NCI-H748 (cell line): ENCODE data around the gene PRICKLE2.

Experiments used
- DNase-seq: peaks from one replicate; lab custom pipeline; 2025; ENCODE audit not compliant: unreplicated experiment; lab: John Stamatoyannopoulos, UW

Gene PRICKLE2

DNA sequence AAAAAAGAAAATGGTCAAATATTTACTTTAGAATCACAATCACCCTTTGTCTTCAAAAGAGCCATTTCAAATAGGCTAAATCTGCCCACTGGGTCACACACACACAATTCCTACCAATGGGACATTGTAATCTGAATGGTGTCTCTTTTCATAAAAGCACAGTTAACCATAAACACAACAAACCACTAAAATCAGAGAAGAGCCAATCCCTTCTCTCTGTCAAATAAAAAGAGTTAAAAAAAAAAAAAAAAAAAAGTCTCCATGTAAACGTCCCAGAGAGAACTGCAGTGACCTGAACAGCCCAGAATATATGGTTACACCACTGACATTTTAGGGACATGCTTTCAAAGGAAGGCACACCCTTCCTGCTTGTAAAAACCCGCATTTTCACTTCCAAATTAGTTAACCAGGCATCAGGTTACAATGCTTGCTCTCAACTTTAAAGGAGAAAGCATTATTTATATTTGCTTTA lies 63.7 kb downstream of the PRICKLE2 start:
- peak; percentile 86 for DNase-seq

DNA sequence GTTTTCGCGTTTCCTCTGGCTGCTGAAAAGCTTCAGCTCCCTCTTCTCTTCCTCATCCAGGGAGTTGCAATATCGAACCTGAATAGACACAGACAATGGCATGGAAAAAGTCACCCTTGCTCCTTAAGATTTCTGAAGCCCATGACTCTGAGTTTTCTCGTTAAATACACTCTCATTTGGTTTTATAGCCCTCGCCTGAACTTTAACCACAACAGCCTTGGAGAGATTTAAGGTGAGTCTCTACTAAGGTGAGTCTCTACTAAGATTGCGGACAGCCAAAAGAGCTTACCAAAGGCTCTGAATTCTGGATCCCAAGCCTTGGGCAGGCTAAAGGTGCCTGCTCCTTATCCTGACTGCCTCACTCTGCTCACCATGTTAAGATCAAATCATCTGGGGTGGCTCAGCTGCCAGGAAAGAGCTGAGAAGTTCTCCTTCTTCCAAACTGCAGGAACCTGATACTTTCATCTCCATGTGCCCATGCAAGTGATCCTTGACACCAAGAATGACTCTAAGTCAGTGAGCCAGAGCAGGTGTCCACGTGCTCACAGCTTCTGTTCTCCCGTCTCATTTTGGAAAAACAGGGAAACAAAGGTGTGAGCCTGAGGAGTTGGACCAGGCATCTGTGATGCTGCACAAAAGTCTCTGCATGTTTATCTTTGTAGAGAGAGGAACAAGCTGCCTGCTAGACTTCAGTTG lies 65.1 kb downstream of the PRICKLE2 start:
- DNase-seq: no peak

DNA sequence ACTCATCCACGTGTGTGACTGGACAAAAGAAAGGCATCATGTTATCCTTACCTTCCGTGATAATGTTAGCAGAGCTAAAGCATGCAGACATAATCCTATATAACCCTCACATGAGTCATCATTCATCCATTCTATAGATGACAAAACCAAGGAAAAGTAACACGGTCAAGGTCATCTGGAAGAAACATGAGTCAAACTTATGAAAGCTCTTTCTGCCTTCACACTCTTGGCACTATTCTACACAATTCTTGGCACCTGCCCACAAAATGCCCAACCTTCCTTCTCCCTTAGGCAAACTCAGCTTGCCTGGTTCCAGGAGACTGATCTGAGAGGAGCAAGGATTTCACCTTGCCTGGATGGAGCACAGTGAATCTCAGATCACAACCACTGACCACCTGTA lies 66.9 kb downstream of the PRICKLE2 start:
- no peak for DNase-seq

DNA sequence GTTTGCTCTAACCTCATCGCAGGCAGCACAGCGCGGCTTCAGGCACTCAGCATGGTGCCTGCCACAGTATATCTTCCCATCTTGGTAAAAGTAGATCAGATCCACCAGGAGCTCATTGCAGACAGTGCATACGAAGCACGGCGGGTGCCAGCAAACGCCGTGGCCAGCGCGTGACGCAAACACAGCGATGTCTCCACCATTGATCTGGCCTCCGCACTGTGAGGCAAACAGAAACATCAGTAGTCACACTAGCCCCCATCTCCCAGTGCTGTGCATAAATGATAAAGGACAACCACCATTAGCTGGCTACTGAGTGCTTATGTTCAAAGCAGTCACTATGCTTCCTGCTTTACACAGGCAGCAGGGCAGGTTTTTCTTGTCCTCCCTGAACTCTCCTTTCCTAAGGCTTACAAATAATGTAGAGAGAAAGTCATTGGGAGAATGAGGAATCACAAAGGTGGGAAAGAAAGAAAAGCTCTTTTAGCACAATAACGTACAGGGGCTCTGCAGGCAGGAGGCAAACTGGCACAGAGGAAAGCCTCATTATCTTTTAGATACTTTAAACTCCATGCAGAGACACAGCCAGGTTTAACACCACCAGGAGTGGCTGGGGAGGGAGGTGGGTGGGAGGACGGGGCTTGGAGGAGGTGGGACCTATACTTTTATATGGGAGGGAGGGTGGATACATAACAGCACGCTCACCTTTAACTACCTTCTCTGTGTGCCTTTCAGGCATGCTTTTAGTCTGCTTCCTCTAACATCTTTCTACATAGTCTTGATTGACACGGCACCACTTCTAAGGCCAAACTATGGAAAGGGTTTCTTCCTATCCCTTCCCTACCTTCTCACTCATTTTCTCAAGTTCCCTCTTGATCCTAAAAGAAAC lies 67.9 kb downstream of the PRICKLE2 start:
- DNase-seq: peak; percentile 8

DNA sequence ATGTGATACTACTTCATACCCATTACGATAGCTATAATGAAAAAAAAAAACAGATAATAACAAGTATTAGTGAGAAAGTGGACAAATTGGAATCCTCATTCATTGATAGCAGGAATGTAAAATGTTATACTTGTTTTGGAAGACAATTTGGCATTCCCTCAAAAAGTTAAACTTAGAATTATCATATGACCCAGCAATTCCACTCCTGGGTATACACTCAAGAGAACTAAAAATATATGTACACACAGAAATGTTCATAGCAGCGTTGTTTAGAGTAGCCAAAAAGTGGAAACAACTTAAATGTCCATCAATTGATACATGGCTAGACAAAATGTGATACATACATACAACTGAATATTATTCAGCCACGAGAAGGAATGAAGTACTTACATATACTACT lies 69.9 kb downstream of the PRICKLE2 start:
- DNase-seq: no peak

DNA sequence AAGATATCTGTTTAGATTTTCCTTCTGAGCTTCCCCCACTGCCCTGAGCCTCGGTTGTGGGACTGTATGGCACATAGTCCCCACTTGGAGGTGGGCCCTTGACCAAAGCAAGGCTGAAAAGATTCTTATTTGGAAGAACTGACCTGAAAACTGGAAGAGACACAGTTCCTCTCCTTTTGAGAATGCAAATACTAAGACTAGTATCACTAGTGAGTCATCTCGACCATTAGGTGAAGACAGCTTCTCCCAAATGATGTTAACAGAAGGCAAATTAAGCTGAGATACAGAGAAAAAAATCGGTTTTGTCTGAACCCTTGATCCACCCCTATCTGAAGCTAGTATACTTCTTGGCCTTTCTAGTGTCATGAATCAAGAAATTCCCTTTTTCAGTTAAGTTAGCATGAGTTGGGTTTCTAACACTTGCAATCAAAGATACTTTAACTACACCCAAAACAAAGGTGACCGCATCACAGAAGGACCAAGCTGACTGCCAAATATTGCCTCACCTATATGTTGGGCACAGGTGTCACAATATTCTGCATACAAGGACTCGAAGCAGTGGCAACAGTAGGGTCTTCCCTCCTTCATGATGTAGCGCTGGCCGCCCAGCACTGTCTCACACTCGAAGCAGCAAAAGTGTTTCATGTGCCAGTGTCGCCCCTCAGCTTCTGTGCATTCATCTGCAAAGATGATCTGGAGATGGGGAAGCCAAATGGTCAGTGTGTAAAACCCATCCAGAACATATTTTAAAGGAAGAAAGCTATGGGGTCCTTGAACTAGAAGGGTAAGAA lies 72.4 kb downstream of the PRICKLE2 start:
- DNase-seq: no peak

DNA sequence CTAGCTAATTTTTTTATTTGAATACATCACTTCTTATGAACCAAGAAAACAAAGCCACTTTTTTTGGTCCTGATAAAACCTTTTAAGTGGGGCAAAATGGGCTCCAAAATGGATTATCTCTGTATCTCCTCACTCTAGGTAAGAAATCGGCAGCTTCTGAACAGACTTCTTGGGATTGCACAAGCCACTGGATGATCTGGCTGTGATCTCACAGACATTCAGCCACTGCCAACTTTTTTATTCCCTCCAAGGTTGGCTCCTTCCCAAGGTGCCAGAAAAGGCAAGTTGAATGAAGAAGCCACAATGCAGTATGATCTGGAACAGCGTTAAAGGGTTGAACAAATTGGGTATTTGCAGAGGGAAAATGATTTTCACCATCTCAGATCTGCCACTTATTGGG lies 73.2 kb downstream of the PRICKLE2 start:
- DNase-seq: no peak

DNA sequence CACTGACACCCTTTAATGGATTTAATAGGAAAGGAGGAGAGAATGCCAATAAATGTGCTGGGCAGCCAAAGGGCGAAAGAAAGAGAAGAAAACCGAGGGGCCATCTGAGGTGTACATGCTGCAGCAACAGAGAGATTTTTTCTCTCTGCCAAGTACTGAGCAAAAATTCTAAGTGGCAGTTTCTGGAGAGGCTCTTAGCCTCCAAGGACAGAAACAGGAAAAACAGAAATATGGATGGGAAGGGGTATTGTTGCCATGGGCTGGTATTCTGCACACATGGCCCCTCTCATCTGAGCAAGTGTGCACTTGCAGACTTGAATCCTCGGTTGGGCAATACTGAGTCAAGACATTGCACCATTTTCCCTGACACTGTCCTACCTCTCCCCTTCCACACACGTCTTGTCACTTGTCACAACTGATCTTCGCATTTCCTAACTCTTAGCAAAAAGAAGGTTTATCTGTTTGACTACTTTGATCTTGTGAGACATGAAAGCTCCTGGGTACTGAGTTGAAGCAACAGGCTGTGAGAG lies 73.9 kb downstream of the PRICKLE2 start:
- no peak for DNase-seq

DNA sequence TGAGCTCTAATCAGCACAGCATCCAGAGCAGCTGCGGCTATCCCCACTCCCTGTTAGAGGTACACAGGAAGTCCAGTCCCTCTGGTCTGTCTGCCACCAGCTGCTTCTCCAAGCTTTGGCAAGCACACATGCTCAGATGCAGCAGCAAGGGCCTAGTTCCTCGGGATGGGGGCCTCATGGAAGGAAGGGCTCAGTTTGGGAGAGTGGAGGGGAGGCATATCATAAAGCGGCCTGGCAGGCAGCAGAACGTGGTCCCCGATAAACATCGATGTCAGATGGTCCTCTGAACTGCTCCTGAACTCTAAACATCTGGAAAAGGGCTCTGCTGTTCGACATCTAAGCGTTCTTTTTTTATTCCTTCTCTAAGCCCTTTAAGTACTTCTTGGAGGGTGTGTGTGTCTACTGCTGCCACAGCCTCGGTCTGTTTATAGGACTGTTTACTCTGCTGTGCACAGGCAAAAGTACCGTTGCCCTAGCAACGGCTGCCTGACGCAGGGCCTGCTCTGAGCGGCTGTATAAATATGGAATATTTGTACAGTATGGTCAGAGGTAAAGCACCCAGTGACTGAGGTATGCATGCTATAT lies 74.6 kb downstream of the PRICKLE2 start:
- DNase-seq: peak; percentile 95

DNA sequence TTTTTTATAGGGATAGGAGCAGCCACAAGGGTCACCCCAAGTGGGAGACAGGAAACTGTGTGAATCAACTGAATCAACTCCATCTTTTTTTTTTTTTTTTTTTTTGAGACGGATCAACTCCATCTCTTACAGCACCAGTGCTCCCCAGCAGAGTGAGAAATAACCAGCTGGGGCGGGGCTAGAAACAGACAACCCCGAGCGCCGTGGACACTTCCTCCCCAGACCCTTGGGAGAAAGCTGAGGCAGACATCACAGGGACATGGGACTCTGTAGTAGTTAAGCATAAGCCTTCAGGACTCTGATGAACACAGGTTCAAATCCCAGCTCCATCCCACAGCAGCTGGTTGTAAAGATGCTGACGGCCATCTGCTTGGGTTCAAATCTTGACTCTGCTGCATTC lies 75.4 kb downstream of the PRICKLE2 start:
- no peak for DNase-seq

DNA sequence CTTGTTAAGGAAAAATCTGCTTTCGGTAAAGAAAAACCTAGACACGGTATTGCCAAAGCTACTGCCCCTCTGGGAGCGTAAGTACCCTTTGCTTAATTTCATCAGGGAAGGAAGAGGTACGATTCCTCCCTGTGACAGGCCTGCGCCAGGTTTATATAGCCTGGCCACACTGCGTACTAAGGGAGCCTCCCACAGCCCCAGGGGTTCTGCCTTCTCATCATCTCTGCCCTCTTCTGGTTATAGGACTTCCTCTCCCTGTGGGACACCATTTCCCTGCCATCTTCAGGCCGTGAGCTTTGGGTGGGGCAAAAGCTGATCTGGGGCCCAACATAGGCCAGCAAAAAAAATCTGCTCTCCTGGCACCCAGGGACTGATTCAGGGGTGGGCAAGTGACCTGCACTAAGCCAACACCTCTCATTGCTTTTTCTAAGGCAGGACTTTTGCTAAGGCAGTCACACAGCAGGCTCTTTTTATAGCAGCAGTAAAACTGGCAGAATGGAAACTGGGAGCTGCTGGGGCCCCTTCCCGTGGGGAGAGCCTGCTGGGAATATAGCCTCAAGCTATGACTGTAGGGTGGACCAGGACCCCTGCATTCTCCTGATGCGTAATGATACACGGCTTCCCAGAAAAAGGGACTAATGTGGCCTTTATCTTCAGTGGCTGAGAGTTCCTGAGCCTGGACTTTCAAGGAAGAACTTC lies 76.2 kb downstream of the PRICKLE2 start:
- no peak for DNase-seq

DNA sequence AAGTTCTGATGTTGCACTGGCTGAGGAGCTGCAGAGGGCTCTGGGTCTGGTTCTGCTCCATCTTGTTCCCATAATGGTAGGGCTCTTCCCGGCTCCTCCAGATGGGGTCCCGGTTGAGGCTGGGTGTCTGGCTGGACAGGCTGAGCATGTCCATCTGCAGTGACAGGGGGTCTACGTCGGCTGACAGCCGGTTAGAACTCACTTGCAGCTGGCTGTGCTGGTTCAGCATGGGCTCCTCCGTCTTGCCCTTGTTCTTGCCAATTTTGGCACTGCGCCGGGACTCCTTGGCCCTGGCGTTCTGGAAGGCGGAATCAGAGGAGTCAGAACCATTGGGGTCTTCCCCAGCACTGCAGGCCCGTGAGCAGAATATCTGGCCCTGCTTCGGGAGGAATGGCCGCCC lies 78.1 kb downstream of the PRICKLE2 start:
- DNase-seq: no peak

DNA sequence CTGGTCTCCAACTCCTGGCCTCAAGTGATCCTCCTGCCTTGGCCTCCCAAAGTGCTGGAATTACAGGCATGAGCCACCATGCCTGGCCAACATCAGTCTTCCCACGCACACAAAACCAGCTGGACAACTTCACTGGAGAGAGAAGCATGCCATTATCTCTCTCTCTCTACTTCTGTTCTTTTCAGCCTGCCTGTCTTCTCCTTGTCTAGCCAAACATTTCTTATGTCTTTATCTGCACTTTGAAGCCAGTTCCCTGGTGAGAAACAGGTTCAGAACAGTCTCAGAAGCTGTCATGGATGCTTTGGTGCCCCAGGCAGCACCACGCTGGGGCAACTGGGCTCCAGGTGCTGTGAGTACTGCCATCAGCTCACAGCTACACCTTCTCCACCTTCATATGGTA lies 79.8 kb downstream of the PRICKLE2 start:
- DNase-seq: no peak

DNA sequence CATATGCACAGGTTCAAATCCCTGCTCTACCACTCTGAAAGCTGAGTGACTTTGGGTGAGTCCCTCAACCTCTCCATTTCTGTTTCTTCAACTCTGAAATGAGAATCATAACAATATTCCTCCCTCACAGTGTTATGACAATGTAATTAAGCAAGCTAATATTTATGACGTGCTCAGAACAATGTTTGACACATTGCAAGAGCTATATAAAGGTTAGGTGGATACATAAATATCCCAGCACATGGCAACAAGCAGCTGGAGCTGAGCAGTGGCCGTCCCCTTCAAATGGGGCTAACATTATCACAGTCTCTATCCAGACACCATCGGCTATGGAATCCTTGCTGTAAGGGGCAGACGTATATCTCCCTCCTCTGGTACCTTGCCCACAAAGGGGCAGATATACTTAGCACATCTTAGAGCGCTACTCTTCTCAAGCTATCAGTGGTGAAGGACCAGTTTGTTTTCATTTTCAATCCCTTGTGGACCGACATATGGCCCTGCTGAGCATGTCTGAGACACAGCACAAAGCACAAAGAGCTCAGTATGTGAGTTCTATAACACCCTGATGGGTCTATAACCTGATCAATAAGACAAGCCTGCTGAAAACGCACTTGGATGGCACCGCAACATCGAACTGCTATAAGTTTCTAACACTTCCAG lies 80.9 kb downstream of the PRICKLE2 start:
- no peak for DNase-seq

DNA sequence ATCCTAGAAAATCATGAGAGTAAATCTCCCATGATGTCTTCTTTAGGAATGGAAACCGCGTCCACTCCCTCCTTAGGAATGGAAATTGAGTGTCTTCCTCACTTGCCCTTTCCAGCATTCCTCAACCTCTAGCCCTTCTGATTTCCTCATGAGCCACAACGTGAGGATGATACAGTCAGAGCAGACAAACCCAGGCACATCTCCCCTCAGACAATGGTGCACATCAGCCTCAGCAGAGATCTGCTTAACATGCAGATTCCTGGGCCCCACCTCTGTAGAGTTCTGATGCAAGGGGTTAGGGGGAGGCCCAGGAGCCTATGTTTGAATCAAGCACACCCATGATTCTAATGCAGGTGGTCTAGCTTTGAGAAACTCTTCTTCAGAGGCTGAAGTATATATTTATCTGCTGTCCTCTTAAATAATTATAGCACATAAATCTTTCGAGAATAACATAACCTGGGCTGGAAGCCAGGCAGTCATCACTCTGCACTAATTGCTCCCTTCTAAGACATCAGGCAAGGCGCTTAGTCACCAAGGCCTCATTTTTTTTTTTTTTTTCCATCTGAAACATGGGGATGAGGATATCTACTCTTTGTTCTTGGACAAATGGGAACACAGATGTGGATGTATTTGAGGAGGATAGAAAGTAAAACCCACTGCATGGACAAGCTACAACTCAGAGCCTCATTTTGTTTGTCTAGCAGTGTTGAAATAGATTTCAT lies 81.7 kb downstream of the PRICKLE2 start:
- DNase-seq: peak; percentile 75

DNA sequence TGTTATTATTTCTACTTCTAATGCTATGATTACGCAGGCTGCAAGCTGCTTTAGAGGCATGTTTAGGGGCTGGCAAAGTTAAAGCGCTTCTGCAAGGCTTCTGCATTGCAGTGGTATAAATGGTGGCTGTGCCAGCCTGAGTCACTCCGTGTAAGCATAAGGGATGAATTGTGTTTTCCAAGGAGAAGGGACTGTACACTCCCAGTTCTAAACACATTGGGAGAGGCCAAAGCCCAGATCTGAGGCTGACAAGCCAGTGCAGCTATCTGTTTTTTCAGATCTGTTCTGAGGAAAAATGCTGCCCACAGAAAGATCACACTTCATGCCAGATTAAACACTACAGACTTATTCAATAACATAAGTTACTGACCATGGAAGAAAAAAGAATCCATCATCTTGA lies 83.8 kb downstream of the PRICKLE2 start:
- no peak for DNase-seq

DNA sequence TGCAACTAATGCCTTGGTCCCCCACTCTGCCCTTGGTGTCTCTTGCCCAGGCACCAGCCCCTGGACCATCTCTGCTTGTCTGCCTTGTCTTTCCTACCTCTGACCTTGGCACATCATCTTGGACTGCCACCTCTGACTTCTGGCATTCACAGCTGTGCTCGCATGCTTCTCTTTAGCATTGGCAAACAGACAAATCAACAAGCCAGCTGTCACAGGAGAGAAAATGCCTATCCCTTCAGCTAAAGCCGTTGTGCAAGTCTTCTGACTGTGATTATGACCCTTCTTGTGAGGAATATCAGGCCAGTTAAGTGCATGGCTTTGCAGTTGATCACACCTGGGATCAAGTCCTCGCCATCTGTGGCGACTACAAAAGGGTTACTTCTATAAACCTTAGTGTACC lies 84.6 kb downstream of the PRICKLE2 start:
- no peak for DNase-seq

DNA sequence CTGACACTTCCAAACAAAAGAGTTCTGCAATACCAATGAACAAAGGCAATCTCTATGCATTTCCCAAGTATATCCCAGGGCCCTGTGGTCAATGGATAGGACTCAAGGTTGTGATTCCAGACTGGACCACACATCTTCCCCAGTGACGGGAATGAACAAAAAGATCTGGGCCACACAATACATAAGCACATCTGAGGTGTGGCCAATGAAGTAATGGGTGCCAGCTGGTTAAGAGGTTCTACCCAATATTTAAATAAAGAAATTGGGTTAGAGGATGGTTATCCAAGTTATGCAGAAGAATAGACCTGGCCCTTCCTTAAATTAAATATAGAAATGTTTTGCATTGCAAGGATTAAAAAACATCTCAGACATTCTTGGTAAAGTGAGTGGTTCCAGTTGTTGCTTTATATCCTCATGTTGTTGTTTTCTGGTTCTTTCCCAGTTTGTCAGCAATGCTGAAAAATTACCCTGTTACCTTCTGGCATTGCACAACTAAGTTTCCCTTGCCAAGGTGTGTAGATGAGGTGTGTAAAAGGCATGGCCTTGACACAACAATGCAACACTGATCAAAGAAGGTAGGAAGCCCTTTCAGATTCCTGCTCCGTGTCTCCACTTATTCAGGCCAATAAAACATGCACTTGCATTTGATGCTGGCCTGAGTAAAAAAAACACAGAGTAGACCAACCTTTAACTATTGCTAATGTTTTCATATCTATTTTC lies 86.5 kb downstream of the PRICKLE2 start:
- DNase-seq: no peak

DNA sequence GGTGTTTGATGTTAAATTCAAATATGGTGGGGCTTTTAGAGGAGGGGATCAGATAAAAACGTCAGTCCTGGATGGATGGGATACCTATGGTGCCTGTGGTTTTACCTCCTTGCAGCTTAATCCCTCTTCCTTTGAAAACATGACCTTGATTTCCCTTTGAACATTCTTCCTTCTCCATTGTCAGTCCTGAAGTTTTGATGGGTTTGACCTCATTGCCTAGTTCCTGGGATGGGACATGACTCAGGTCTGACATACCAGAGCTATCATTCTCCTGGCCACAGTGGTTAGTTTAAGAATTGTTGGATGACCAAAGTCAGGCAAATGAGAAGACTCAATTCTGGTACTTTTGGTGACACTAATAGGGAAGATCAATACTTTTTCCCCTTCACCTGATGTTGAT lies 87.2 kb downstream of the PRICKLE2 start:
- no peak for DNase-seq
